GM21576 (cell line): ENCODE results near the gene ORAI3.

Experiments used
- ATAC-seq: cut with Tn5 transposase; IDR thresholded peaks from one replicate; pipeline ENCODE4 v1.9.1; 2021; ENCODE audit warnings: mild to moderate bottlenecking, moderate library complexity; ENCODE audit not compliant: unreplicated experiment

ORAI3 gene

GRCh38 chr16:30966033-30966619, 17.3 kb downstream of the ORAI3 start:
- ATAC-seq, result no peak

- ATAC-seq, result no peak
Measured at GRCh38 chr16:30967795-30968194, 18.9 kb downstream of the ORAI3 start.

GRCh38 chr16:30969246-30969842, 20.5 kb downstream of the ORAI3 start:
- ATAC-seq, result no peak

DNA sequence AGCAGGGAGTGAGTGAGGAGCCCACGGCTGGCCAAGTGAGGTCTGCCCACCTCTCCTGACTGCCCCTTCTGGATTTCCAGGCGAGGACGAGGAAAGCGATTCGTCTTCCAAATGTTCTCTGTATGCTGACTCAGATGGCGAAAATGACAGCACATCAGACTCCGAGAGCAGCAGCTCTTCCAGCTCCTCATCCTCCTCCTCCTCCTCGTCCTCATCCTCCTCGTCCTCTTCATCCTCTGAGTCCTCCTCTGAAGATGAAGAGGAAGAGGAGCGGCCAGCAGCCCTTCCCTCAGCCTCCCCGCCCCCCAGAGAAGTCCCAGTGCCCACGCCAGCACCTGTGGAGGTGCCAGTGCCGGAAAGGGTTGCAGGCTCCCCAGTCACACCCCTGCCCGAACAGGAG, 22.4 kb downstream of the ORAI3 start:
- ATAC-seq, result no peak

- no peak for ATAC-seq
Measured at GRCh38 chr16:30972872-30973271, 24.0 kb downstream of the ORAI3 start.

GRCh38 chr16:30974348-30974747, 25.5 kb downstream of the ORAI3 start:
- ATAC-seq, result no peak

GRCh38 chr16:30976486-30976885, 27.6 kb downstream of the ORAI3 start:
- ATAC-seq, result no peak

GRCh38 chr16:30977502-30977901, 28.6 kb downstream of the ORAI3 start:
- no peak for ATAC-seq

GRCh38 chr16:30979170-30980022, 30.5 kb downstream of the ORAI3 start:
- ATAC-seq, result no peak

- no peak for ATAC-seq
Measured at GRCh38 chr16:30980023-30980371, 31.1 kb downstream of the ORAI3 start.

DNA sequence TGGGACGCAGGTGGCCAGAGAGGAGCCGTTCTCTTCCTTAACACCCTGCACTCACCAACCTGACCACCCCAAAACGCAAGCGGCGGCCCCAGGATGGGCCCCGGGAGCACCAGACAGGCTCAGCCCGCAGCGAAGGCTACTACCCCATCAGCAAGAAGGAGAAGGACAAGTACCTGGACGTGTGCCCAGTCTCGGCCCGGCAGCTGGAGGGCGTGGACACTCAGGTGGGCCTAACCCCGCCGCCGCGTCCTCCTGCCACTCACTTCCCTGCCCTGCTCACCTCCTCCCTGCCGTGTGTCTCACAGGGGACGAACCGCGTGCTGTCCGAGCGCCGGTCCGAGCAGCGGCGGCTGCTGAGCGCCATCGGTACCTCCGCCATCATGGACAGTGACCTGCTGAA, 31.6 kb downstream of the ORAI3 start:
- ATAC-seq, result no peak

DNA sequence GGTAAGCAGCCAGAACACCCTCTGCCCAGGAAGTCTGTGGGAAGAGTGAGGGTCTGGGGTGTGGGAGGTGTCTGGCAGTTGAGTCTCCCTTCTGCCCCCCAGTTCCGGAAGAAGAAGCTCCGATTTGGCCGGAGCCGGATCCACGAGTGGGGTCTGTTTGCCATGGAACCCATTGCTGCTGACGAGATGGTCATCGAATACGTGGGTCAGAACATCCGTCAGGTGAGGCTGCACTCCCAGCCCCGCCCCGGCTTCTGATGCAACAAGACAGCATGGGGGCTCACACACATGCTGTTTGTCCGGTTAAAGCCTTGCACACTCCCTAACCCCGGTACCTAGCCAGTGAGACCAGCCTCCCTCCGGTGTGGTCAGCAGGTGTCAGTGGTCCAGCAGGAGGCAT, 32.1 kb downstream of the ORAI3 start:
- ATAC-seq, result no peak

- ATAC-seq, result no peak
Measured at GRCh38 chr16:30982548-30983288, 33.9 kb downstream of the ORAI3 start.

DNA sequence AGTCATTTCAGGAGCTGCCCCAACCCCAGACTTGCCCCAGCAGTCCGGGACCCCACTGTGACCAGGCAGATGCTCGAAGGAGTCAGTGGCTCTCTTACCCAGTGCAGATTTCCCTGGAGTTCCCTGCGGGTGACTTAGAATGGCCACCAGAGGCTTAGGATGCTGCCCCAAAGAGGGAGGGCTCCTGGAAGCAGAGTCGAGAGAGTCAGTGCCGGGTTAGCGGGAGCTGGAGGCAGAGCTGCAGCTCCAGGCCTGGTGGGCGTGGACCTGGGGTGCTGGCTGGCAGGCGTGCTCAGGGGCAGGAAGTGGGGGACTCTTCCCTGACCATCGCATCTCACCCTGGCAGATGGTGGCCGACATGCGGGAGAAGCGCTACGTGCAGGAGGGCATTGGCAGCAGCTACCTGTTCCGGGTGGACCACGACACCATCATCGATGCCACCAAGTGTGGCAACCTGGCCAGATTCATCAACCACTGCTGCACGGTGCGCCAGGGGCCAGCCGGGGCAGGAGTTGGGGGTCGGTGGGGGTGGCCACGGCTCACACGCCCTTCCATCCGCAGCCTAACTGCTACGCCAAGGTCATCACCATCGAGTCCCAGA, 34.5 kb downstream of the ORAI3 start:
- ATAC-seq, result no peak

DNA sequence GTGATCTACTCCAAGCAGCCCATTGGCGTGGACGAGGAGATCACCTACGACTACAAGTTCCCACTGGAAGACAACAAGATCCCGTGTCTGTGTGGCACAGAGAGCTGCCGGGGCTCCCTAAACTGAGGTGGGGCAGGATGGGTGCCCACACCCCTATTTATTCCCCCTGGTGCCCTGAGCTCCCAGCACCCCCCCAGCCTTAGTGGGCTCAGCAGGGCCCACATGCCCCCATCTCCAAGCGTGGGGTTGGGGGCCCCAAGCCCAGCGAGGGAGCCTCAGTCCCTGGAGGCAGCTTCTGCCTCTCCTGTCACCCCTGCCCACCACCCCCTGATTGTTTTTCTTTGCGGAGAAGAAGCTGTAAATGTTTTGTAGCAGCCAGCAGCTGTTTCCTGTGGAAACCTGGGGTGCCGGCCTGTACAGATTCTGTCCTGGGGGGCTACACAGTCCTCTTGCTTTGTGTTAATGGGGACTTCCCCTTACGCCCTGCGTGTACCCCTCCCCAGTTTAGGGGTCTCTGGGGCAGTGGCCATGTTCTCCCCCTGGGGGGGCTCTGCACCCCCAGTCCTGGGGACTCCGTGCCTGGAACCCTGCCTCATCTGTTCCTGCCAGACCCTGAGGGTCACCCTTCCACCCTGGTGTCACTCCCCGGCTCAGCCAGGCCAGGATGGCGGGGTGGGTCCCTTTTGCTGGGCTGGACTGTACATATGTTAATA, 35.2 kb downstream of the ORAI3 start:
- ATAC-seq, result no peak

DNA sequence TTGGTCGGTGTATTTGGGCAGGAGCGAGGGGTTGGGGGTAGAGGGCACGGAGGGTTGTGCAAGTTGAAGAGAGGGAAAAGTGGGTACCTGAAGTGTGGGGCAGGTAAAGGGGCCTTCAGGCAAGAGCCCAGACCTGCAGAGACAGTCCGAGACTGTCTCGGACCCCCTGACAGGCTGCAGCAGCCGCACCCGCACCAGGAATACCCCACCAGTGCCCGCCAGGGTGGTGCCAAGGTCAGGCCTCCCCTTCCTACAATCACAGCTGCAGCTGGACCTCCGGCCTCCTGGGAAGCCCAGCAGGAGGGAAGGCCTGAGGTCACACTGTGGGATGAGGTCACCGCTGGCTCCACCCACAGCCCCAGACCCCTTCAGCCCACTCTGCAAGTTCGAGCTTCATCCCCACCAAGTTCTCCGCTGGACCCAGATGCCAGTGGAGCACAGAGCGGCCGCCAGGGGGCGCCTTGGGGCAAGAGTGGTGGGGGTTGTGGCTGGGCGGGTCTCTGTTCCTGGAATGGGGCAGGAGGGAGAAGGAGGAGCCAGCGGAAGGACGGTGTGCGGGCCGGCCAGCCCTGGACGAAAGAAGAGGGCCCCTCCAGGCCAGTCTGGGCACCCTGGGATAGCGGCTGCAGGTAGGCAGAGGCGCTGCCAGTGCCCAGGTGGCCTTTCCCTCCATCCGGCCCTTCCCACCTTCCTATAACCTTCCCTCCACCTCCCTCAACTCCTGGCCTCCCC, 36.0 kb downstream of the ORAI3 start, which contains the start of gene HSD3B7:
Gene HSD3B7 (plus strand): TSS at position 539 of the 732 bp plus-strand sequence. CDS start 452 bp downstream, outside the sequence.
- ATAC-seq, result no peak

GRCh38 chr16:30985401-30986128, 36.7 kb downstream of the ORAI3 start:
- no peak for ATAC-seq

GRCh38 chr16:30986129-30986991, 37.5 kb downstream of the ORAI3 start:
- no peak for ATAC-seq
